Skeletal muscle satellite cell (primary cell): ENCODE results near the gene LPP.

Source experiments
- H3K27me3 ChIP-seq: 2 replicates; pipeline ENCODE4 v1.7.0; 2013; ENCODE audit warnings: low read length; ENCODE audit not compliant: control insufficient read depth, insufficient read depth
- H3K36me3 ChIP-seq: 2 replicates; pipeline ENCODE4 v1.7.0; 2013; ENCODE audit warnings: mild to moderate bottlenecking, control low read depth, low read length; ENCODE audit not compliant: insufficient read depth
- H3K4me1 ChIP-seq: 2 replicates; pipeline ENCODE4 v1.7.0; 2013; ENCODE audit warnings: low read length; ENCODE audit not compliant: control insufficient read depth, insufficient read depth
- H3K4me2 ChIP-seq: 2 replicates; pipeline ENCODE4 v1.7.0; 2013; ENCODE audit warnings: mild to moderate bottlenecking, low read length
- H3K4me3 ChIP-seq: 2 replicates; pipeline ENCODE4 v1.7.0; 2013; ENCODE audit warnings: low read length
- H3K9ac ChIP-seq: 2 replicates; pipeline ENCODE4 v1.7.0; 2013; ENCODE audit warnings: mild to moderate bottlenecking, low read depth, low read length, moderate library complexity
- H3K9me3 ChIP-seq: replicated peaks from 2 replicates; pipeline ENCODE4 v1.7.0; 2013; ENCODE audit warnings: mild to moderate bottlenecking, control low read depth, low read length

The LPP gene

DNA sequence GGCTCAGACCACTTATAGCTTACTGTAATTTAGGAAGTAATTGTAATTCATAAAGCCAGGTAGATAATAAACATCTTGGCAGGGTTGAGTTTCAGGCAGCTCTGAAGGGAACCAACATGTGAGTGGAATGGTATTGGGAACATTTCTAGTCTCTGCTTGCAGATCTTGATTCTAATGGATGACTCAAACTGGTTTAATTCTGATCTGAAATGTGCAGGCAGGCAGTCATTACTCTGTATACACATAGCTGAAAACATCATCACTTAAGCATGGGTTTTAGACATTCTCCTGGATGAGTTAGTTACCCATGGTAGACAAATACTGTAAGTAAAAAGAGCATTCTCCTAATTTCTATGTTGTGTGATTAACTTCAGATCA is 700.8 kb downstream of the LPP start:
- H3K36me3 ChIP-seq = no peaks in the 10 kb centered on the region
- H3K9me3 ChIP-seq = no peaks in the 10 kb centered on the region
- H3K4me1 ChIP-seq = peaks cover 21% of the 10 kb centered on the region
- no peak overlapping the region for H3K4me3 ChIP-seq
- H3K9ac ChIP-seq = no peak overlapping the region
- no peaks in the 10 kb centered on the region for H3K27me3 ChIP-seq
- no peak overlapping the region for H3K4me2 ChIP-seq

DNA sequence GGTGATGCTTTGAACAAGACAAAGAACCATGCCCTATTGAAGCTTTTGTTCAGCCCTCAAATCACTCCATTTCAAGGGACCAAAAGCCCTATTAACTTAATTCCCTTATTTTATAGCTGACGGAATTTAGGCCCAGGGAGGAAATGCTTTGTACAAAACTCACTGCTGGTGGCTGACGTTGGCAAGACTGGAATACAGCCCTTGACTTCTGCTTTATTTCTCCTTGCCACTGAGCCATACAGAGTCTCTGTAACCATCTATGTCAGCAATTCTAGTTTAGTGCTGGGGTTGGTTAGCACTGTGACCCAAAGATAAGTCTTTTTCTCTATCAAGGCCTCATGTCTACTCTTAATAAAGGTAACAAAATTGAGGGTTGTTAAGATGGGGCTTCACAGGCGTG is 701.7 kb downstream of the LPP start:
- Histone ChIP-seq H3K9me3 (no peaks in the 10 kb centered on the region), H3K9ac (no peak overlapping the region), H3K27me3 (no peaks in the 10 kb centered on the region), H3K4me1 (peaks cover 26% of the 10 kb centered on the region), H3K4me3 (no peak overlapping the region), H3K36me3 (no peaks in the 10 kb centered on the region), H3K4me2 (no peak overlapping the region)

DNA sequence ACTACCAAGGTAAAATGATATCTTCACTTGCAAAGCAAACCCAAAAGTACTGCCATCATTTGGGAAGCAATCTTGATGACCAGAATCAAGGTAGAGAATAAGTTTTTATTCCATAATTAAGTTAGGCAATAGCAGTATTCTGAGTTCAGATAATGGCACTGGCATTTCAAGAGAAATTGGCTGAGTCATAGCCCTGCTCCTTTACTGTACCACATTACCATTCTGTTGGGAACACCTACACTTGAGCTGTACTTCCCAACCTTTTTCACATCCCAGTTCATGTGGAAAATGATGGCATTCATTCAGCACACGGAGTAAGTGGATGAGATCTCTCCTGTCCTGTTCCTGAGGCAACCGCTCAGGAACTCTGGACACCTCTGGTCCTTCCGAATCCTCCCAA is 706.2 kb downstream of the LPP start:
- Histone ChIP-seq H3K4me1 (peaks cover 23% of the 10 kb centered on the region), H3K4me3 (no peak overlapping the region), H3K27me3 (no peaks in the 10 kb centered on the region), H3K36me3 (no peaks in the 10 kb centered on the region), H3K4me2 (no peak overlapping the region), H3K9me3 (no peaks in the 10 kb centered on the region), H3K9ac (no peak overlapping the region)

DNA sequence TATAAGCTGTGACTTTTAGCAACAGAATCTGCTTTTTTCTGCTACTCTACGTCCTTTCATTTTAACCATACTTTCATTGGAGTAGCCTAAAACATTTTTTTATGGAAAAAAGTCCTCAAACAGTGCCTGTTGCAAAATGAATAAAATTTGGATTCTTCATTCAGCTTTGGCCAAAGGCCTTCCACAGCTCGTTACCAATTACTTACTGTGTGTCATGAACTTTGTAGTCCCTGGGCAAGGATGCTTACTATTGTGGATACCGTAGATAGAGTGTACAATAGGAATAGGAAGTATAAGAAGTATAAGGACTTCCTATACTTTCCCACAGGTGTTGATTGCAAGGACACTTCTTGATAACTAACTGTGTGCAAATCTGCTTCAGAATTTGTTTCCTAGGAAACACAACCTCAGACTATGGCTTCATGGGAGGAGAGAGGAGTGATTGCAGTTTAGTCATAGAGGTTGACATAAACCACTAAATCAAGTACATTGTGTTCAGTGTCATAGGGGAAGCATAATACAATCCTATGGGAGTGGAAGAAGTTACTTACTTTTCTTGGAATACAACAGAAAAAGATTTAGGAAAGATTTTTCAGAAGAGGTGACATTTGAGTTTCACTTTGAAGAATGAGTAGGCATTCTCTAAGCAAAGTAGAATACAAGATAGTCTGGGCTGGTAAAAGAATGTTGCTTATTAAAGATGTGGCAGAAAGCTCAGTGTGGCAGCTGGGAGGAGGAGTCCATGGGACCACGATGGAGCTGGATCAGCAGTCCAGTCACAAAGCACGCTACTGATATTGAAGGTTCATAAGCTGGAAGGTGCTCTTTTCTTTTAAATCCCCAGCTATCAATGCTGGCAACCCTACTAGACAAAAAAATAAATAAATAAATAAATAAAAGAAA is 708.1 kb downstream of the LPP start:
- Histone ChIP-seq H3K4me3 (peak overlapping the region; percentile 1), H3K4me1 (peaks cover 20% of the 10 kb centered on the region), H3K9me3 (no peaks in the 10 kb centered on the region), H3K36me3 (peaks cover 3% of the 10 kb centered on the region), H3K9ac (no peak overlapping the region), H3K4me2 (peak overlapping the region; percentile 39), H3K27me3 (no peaks in the 10 kb centered on the region)

DNA sequence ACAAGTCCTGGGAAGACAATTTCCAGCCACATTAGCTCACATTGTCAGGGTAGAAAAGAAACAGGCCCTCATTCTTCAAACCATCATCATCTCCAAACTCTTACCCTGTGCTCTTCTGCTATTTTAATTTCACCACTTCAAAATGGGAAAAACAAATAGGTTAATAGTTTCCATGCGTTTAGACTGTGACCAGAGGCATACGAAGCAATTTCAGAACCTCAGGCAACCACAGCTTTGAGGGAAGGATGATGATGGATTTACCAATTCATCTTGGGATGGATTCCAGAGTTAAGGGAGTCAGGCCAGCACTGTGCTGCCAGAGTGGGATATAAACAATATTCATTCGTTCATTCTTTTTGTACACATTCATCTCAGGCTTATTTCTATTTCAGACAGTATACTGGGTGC is 710.0 kb downstream of the LPP start:
- peaks cover 7% of the 10 kb centered on the region for H3K36me3 ChIP-seq
- no peak overlapping the region for H3K4me2 ChIP-seq
- H3K4me3 ChIP-seq = no peak overlapping the region
- no peak overlapping the region for H3K9ac ChIP-seq
- no peaks in the 10 kb centered on the region for H3K27me3 ChIP-seq
- H3K4me1 ChIP-seq = peaks cover 20% of the 10 kb centered on the region
- H3K9me3 ChIP-seq = no peaks in the 10 kb centered on the region

DNA sequence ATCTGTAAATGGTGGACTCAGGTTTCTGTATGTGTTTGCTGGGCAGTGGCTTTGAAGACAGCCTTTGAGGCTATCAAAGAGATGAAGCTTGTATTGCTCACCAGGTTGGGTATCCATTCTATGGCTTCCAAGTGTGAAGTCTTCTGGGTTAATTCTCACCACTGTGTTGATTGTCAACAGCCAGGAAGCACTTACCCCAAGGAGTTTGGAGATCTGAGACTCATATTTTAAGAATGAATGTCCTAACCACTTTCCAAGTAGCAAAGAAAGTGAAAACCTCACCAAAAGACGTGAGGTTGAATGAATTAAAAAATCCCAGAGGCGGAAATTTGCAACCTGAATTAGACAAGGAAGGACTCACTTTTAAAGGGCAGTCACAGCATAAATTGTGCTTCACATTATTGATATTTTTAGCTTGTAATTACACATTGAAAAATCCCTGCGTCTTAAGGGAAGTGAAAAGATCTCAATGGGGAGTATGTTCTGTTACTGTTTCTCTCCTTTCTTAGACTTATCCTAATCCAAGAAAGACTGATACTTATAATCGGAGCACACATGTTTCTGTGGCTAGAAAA is 713.8 kb downstream of the LPP start:
- no peaks in the 10 kb centered on the region for H3K9me3 ChIP-seq
- H3K36me3 ChIP-seq = peaks cover 7% of the 10 kb centered on the region
- peaks cover 8% of the 10 kb centered on the region for H3K4me1 ChIP-seq
- H3K27me3 ChIP-seq = no peaks in the 10 kb centered on the region
- H3K4me3 ChIP-seq = no peak overlapping the region
- H3K9ac ChIP-seq = no peak overlapping the region
- H3K4me2 ChIP-seq = no peak overlapping the region

DNA sequence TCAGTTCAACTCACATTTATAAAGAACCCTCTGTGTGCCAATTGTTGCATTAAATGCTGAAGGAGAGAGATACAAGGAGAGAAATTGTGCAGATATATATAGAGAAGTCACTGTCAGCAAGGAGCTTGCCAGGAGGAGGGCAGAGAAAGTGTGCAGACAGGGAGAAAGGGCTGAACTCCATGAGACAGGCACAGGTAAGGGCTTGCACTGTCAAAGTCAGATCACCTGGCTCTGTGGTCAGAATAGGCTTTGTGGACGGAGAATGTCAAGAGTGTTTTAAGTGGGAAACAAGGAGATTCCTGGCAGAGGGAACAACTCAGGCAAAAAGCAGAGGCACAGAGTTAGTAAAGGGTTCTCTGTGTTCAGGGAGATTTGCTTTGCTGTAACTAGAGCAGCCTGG is 714.8 kb downstream of the LPP start:
- H3K9me3 ChIP-seq = no peaks in the 10 kb centered on the region
- peaks cover 14% of the 10 kb centered on the region for H3K36me3 ChIP-seq
- no peak overlapping the region for H3K4me2 ChIP-seq
- no peaks in the 10 kb centered on the region for H3K27me3 ChIP-seq
- H3K4me1 ChIP-seq = peaks cover 8% of the 10 kb centered on the region
- no peak overlapping the region for H3K4me3 ChIP-seq
- no peak overlapping the region for H3K9ac ChIP-seq

DNA sequence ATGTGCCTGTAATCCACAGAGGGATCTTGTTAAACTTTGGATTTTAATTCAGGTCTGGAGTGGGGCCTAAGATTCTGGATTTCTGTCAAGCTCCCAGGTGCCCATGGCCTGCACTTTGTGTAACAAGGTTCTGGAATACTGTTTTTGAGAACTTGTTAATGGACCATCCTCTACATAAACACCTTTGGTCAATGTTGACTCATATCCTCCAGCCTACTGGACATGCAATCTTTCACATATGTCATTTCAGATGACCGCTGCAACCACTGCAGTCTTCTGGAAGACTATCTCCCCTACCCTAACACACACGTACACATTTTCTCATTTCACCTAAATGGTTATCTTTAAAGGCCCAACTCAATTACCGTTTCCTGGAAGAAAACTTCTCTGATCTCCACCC is 715.7 kb downstream of the LPP start:
- Histone ChIP-seq H3K4me2 (no peak overlapping the region), H3K9me3 (no peaks in the 10 kb centered on the region), H3K4me1 (peaks cover 4% of the 10 kb centered on the region), H3K4me3 (no peak overlapping the region), H3K27me3 (no peaks in the 10 kb centered on the region), H3K36me3 (peaks cover 22% of the 10 kb centered on the region), H3K9ac (no peak overlapping the region)

DNA sequence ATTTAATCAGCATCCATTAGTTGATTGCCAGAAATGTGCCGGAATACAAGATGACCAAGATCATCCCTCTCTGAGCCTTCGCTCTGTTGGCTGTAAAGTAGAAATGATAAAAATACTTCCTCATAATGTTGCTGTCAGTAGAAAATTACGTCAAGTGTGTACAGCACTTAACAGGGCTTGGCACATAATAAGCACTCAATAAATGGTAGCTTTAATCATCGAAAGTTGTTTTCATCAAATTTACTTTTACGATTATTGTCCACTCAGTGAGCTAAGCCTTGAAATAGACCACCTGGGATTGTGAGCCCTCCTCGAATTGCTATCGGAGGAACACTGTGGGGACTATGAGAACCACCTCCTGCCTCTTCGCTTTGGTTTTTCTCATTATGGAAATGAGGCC is 716.5 kb downstream of the LPP start:
- Histone ChIP-seq H3K4me1 (peaks cover 4% of the 10 kb centered on the region), H3K4me2 (no peak overlapping the region)

DNA sequence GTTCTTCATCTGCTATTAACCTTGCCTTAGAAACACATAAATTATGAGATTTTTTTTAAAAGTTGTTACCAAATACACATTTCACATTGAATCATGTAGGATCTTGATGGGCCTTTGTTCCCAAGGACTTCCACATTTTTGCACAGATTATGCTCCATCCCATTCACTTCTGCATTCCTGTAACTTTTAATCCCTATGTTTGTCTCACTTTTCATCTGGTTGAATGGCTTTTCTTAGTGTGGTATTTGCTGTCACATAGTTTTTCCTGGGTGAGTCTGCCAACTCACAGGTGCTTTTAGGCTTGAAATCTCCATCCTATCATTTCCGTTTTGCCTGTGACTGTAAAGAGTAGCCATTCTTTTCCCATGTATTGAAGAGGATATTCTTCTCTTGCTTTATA is 720.6 kb downstream of the LPP start:
- Histone ChIP-seq H3K27me3 (no peaks in the 10 kb centered on the region), H3K4me1 (peaks cover 1% of the 10 kb centered on the region), H3K36me3 (peaks cover 26% of the 10 kb centered on the region)

More for the DNA sequence above, 716.5 kb downstream of the LPP start:
- no peaks in the 10 kb centered on the region for H3K9me3 ChIP-seq
- H3K36me3 ChIP-seq = peaks cover 27% of the 10 kb centered on the region
- no peak overlapping the region for H3K9ac ChIP-seq
- no peaks in the 10 kb centered on the region for H3K27me3 ChIP-seq
- H3K4me3 ChIP-seq = no peak overlapping the region

DNA sequence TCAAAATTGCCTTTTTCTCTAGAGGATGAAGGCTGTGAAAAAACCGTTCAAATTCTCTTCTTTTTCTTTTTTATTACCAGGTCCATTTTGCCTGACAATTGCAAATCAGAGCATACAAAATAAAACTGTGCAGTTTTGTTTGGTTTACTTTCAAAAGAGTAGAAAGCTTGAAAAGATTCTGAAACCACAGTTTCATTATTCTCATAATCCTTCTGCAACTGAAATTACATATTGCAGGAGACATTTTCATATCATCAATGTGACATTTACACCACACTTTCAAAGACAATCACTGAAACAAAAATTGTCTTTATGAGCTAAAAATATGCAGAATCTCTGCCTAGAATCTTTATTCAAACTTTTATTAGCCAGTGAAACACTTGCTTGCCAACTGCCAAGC is 721.5 kb downstream of the LPP start:
- H3K4me1 ChIP-seq = no peaks in the 10 kb centered on the region
- H3K36me3 ChIP-seq = peaks cover 26% of the 10 kb centered on the region

More for the DNA sequence above, 720.6 kb downstream of the LPP start:
- H3K4me2 ChIP-seq = no peak overlapping the region
- no peak overlapping the region for H3K4me3 ChIP-seq
- H3K9ac ChIP-seq = no peak overlapping the region
- no peaks in the 10 kb centered on the region for H3K9me3 ChIP-seq

DNA sequence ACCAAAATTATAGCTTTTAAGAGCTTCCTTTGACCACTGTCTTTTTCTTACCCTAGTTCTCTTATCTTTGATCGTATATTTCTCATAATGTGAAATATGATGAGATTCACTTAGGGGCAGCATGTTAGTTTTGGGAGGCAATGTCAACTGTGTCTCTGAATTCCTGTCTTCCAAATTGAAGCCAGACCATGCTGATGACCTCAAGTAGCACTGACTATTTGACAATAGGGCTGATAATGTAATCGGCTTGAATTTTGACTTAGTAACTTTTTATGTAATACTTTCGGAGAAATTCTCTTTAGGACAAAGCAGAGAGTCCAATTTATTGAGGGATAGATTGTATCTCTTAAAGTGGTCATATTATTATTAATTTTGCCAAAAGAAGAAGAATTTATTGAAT is 722.4 kb downstream of the LPP start:
- Histone ChIP-seq H3K9me3 (no peaks in the 10 kb centered on the region), H3K27me3 (no peaks in the 10 kb centered on the region), H3K4me2 (no peak overlapping the region), H3K4me3 (no peak overlapping the region), H3K9ac (no peak overlapping the region), H3K36me3 (peaks cover 26% of the 10 kb centered on the region), H3K4me1 (peaks cover 4% of the 10 kb centered on the region)

More for the DNA sequence above, 721.5 kb downstream of the LPP start:
- Histone ChIP-seq H3K4me3 (no peak overlapping the region), H3K9ac (no peak overlapping the region), H3K4me2 (no peak overlapping the region), H3K27me3 (no peaks in the 10 kb centered on the region), H3K9me3 (no peaks in the 10 kb centered on the region)
